ENCODE results near the gene SOX5.
A peak's percentile ranks its signal among the peaks of the same experiment; 100 is the strongest.

Gene SOX5

GRCh38 chr12:23585156-23585781, 364.2 kb downstream of the SOX5 start:
- no peak for DNase-seq

GRCh38 chr12:23581913-23582312, 367.6 kb downstream of the SOX5 start:
- DNase-seq: no peak

- no peak for DNase-seq
Observed at GRCh38 chr12:23579257-23579656, 370.2 kb downstream of the SOX5 start.

- no peak for DNase-seq
Observed at GRCh38 chr12:23576372-23576771, 373.1 kb downstream of the SOX5 start.

GRCh38 chr12:23569356-23569755, 380.1 kb downstream of the SOX5 start:
- DNase-seq: no peak

- DNase-seq: no peak
Observed at GRCh38 chr12:23566133-23566532, 383.3 kb downstream of the SOX5 start.

GRCh38 chr12:23564451-23565152, 384.9 kb downstream of the SOX5 start:
- peak; percentile 7 for DNase-seq

GRCh38 chr12:23561364-23562345, 387.8 kb downstream of the SOX5 start:
- no peak for DNase-seq

- DNase-seq: no peak
Observed at GRCh38 chr12:23560611-23561010, 388.9 kb downstream of the SOX5 start.

- DNase-seq: no peak
Observed at GRCh38 chr12:23559268-23559753, 390.2 kb downstream of the SOX5 start.

GRCh38 chr12:23556661-23557060, 392.8 kb downstream of the SOX5 start:
- DNase-seq: no peak

GRCh38 chr12:23555825-23556207, 393.7 kb downstream of the SOX5 start:
- no peak for DNase-seq

- DNase-seq: no peak
Observed at GRCh38 chr12:23555180-23555824, 394.2 kb downstream of the SOX5 start.

- DNase-seq: no peak
Observed at GRCh38 chr12:23552417-23552816, 397.1 kb downstream of the SOX5 start.

- peak; percentile 18 for DNase-seq
Observed at GRCh38 chr12:23550753-23551152, 398.7 kb downstream of the SOX5 start.

GRCh38 chr12:23548742-23549141, 400.7 kb downstream of the SOX5 start:
- DNase-seq: no peak

- DNase-seq: no peak
Observed at GRCh38 chr12:23546756-23547155, 402.7 kb downstream of the SOX5 start.

- DNase-seq: no peak
Observed at GRCh38 chr12:23543767-23544166, 405.7 kb downstream of the SOX5 start.

- no peak for DNase-seq
Observed at GRCh38 chr12:23542187-23542586, 407.3 kb downstream of the SOX5 start.

- DNase-seq: no peak
Observed at GRCh38 chr12:23540572-23540971, 408.9 kb downstream of the SOX5 start.

GRCh38 chr12:23536293-23536692, 413.2 kb downstream of the SOX5 start:
- no peak for DNase-seq

GRCh38 chr12:23535441-23535840, 414.0 kb downstream of the SOX5 start:
- no peak for DNase-seq

GRCh38 chr12:23534196-23534595, 415.3 kb downstream of the SOX5 start:
- DNase-seq: no peak

All from NCI-H748 treated with DMSO at 0.1 percent for 48 hours (cell line).